Raji (cell line): ENCODE measurements around the gene KHK.

ENCODE experiments used
- POLR2A ChIP-seq: IDR thresholded peaks from 2 replicates; pipeline ENCODE4 v1.6.1; 2011; ENCODE audit warnings: low read depth, low read length, control low read depth; ENCODE audit not compliant: insufficient read depth

KHK gene

DNA sequence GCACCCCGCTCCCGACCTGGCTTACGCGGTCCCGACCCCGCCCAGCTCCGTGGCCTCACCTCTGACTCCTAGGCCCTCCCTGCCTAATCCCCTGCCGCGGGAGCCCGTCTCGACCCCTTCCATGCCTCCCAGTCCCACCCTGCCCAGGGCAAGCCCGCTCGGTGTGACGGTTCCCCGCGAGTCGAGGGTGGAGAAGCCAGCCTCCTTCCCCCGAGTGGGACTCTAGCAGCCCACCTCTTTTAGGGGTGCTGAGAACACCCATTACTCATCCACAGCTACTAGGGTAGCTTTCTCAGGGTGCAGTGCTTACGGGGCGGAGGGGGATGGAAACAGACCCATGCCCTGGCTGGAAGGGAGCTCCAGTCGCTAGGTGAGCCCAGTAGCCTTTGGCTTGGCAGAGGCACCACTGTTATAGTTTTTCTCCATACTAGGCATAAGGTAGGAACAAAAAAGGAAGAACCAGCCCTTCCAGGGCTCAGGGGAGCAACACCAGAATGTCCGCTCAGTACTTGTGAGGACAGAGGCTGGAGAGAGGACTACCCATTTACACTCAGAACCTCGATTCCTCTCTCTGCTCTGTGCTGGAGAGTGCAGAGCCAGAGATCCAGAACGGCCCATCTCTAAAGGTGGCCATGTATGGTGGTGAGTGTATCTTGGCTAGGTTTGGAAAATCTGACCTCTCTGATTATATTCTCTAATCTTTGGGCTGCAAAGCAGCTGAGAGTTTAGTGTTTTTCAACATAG is 34.5 kb upstream of the KHK start:
- TF ChIP-seq POLR2A = no peak

DNA sequence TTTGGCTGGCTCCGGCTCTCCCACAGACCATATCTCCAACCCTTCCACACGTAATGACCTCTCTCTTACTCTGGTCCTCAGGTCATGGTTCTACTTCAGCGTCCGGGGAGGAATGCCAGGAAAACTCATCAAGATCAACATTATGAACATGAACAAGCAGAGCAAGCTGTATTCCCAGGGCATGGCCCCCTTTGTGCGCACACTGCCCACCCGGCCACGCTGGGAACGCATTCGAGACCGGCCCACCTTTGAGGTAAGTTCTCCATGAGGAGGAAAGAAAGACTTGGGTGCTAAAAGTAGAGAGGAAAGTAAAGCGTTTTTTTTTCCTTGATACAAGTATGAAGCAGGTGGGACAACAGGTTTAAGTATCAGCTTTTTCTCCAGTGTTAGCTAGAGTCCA is 33.3 kb upstream of the KHK start:
- no peak for TF ChIP-seq POLR2A

DNA sequence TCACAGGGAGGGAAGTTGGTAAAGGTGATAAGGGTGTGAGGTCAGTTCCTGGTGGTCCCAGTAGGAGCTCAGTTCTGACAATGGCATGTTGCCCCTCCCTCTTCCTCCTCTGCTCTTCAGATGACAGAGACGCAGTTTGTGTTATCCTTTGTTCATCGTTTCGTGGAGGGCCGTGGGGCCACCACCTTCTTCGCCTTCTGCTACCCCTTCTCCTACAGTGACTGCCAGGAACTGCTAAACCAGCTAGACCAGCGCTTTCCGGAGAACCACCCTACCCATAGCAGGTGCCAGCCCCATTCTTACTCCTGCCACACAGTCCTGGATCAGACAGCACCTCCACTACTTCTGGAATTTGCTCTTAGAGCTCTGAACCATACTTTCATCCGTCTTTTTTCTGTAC is 32.8 kb upstream of the KHK start:
- no peak for TF ChIP-seq POLR2A

DNA sequence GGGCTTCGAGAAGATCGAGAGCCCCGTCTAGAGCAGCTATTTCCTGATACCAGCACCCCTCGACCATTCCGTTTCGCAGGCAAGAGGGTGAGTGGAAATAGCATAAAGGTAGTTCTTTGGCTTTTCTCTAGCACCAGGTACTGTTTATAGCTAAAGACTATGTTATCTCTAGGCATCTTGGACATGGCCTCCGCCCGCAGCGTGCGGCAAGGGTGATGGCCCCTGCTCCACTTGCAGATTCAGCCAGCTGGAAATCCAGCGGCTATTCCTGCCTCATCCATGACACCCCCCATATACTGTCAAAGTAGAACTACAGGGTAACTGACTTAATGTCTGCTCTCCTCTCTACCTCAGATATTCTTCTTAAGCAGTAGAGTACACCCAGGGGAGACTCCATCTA is 31.9 kb upstream of the KHK start:
- no peak for TF ChIP-seq POLR2A

DNA sequence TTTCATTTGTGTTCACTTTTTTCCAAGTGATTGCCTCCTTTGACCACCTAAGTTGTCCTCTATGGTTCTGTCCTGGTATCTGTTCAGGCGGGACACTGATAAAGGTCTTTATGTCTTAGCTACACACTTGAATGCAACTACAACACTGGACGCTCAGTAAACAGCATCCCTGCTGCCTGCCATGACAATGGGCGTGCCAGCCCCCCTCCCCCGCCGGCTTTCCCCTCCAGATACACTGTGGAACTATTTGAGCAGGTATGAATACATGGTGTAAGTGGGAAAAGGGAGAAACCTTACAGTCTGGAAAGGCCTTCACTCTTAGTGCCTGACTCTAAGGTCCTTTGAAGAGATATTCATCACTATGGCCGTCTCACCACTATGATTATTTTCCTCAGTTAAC is 29.4 kb upstream of the KHK start:
- no peak for TF ChIP-seq POLR2A

DNA sequence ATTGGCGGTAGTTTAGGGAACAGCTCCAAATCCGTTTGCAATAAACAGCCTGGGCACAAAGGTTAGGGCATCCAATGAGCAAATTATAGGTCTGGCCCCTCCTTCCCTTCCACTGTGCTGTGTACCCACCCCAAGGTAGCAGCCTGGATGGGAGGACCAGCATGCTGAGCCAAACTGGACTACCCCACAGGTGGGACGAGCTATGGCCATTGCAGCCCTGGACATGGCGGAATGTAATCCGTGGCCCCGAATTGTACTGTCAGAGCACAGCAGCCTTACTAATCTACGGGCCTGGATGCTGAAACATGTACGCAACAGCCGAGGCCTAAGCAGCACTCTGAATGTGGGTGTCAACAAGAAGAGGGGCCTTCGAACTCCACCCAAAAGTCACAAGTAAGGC is 28.4 kb upstream of the KHK start:
- TF ChIP-seq POLR2A = no peak

DNA sequence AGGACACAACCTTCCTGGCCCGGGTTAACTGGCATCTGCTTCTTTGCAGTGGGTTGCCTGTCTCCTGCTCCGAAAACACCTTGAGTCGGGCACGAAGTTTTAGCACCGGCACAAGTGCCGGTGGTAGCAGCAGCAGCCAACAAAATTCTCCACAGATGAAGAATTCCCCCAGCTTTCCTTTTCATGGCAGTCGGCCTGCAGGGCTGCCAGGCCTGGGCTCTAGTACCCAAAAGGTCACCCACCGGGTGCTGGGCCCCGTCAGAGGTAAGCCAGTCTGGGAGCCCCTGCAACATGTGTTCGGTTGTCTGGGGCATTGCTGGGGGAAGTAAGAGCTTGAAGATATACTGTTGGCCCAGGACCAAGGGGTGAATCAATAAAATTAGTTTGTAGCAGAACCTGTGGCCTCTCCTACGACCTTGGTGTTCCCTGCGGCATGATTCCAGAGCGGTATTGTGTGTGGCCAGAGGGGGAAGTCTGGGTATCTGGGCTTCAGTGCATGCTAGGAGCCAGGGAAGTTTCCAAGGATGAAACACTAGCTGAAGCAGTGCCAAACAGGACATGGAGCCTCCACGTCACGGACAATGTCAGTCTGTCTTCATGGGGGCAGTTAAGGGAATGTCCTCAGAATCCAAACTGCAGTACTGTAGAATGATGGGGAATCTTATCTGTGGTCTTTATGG is 27.3 kb upstream of the KHK start:
- no peak for TF ChIP-seq POLR2A

DNA sequence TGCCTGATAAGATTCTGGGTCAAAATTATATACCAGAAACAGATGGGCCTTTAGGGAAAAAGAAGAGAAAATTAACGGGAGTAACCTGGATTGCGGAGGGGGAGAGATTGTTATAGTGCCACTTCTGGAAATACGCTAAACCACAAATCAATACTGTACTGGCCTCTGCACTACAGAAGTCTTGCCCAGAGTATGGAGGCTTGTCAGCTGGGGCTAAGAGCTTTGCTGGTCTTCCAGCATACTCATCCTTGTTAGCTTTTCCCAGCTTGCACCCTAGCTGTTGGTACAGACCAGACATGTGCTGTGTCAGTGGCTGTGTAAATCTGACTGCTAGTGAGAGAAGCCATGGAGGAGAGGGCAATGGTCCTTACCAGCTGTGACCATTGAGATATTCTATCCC is 26.2 kb upstream of the KHK start:
- TF ChIP-seq POLR2A = no peak

DNA sequence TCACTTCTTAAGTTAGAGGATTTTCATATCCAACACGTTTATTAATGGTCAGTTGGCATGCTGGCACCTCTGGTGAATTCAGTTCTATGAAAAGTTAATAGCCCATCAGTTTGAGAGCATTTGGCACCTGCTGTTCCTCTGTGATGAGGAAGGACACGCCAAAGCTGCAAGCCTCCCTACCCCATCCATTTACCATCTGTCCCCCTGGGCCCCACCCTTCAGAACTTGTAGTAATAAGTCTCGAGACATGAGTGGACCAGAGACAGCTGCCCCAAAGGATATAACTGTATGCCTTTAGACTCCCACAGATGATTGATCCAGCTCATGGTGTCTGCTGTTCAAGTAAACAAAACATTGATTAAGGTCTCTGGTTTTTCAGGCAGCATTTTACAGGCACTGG is 21.4 kb upstream of the KHK start:
- no peak for TF ChIP-seq POLR2A

DNA sequence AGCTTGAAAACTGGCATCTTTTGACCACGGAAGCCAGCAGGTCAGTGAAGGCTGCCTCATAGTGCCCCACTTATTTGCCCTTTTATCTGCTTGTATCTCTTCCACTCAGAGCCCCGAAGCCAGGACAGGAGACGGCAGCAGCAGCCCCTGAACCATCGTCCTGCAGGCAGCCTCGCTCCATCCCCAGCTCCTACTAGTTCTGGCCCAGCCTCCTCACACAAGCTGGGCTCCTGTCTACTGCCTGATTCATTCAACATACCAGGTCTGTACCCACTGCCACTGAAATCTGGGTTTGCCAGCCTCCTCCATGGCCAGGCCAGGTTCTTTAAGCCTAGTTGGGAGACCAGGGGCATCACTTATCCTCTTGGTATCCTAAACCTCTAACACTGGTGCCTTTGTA is 19.2 kb upstream of the KHK start:
- TF ChIP-seq POLR2A = no peak

DNA sequence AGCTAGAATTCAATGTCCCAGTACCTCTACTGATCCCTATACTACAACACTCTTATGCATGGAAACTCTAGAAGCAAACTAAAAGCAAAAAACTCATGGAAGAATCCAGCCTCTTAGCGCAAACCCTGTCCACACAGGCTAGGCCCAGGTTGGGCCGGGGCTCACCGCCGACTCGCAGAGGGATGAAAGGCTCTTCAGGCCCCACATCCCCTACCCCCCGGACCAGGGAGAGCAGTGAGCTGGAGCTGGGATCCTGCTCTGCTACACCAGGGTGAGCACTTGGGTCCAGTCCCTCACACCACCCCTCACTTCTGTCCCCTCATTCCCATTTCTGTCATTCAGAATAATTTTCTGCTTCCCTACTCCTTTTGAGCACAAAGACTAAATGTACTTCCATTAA is 17.1 kb upstream of the KHK start:
- TF ChIP-seq POLR2A = no peak

DNA sequence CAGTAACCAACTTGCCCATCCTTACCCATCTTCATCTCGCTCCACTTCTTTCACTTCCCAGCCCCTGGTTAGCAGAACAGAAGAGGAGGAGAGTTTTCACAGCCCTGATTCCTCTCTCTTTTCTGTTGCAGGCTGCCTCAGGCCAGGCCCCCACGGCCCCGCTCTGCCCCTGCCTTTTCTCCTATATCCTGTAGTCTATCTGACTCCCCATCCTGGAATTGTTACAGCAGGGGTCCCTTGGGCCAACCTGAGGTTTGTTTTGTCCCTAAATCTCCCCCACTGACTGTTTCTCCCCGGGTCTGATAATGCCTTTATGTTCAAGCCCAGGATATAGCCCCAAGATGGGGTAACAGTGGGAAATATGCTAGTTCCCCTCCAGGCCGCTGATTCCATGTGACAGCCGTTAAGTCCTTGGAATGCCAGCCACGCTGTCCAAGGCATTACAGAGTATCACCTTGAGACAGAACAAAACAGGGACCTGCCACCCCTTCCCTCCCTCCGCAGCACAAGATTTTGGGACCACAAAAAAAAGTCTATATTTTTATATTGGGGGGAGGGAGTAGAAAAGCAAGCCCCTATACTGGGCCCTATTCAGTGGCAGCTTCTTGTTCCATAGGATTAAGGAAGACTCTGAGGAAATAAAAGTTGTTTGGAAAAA is 16.5 kb upstream of the KHK start:
- TF ChIP-seq POLR2A = no peak

DNA sequence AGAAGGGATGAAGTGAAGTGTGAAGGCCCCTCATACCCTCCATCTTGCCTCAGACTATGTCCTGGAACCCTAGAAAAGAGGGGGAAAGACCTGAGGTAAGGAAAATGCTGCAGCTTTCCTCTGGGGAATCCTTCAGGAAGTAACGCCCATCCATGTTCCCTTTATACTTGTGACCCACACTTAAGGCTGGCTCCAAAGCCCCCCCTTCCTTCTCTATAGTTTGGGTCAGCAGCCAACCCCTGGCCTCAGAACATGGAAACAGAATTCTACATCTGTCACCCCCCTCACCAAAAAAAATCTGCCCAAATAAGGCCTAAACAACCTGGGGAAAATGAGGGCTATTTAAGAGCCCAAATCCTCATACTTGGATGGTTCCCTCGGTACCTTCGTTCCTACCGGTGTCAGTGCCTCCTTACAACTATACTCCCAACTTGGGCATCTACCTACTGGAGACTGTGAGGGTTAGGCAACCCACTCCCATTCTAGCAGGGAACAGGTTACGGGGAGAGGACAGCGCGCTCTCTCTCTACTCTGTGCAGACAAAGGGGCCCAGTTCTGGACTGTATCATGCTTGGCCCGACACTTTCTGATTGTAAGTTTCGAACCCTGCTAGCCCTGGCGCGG is 15.8 kb upstream of the KHK start:
- no peak for TF ChIP-seq POLR2A

DNA sequence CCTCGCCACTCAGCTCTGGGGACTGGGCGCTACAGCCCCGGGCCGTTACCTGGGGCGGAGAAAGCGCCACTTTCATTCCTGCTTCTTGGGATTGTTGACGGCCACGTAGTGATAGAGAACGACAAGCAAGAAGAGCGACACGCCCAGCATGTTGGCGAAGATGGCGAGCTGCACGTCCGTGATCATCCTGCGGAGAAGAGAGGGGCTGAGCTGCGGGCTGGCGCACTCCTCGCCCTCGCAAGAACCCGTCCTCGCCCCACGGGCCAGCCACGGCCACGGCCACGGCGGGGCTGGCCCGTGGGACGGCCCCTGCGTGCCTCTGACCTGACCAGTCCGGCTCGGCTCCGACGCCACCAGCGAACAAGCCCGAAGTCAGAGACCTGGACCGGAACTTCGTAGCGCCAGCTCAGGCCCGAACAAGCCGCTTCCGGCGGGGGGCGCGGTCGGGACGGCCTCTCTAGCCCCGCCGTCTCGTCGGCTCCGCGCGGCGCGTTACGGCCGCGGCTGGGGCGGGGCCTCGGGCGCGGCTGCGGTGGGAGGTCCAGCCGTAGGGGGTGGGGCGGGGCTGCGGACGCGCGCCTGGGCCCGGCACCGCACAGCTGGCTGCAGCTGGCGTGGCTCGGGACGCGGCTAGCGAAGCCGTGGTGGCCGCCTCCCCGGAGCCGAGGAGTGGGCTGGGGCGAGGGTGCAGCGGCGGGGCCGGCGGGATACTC is 15.1 kb upstream of the KHK start, which contains the start of gene OST4:
Gene OST4 (minus strand): TSS at position 378 of the 713 bp plus-strand sequence.
- peak; percentile 90 for TF ChIP-seq POLR2A
